C4-2B (cell line): Measurements from ENCODE around the gene SUV39H2.
A peak's percentile ranks its signal among the peaks of the same experiment; 100 is the strongest.

ENCODE experiments used
- H3K27ac ChIP-seq: fragments of 450-650 bp; 2 replicates; pipeline ENCODE4 v1.5.1; 2017
- CTCF ChIP-seq: fragments of 450-650 bp; conservative IDR thresholded peaks from 2 replicates; pipeline ENCODE4 v1.5.1; 2017; ENCODE audit warnings: mild to moderate bottlenecking
- ZFX ChIP-seq: fragments of 450-650 bp; IDR thresholded peaks from 2 replicates; pipeline ENCODE4 v1.6.1; 2017

SUV39H2 gene

GRCh38 chr10:14839305-14839695, 39.4 kb upstream of the SUV39H2 start:
- no peak for TF ChIP-seq ZFX
- TF ChIP-seq CTCF = no peak
- peak overlapping the region; percentile 98 for H3K27ac ChIP-seq

- TF ChIP-seq CTCF = no peak
- TF ChIP-seq ZFX = no peak
- no peak overlapping the region for H3K27ac ChIP-seq
These were observed 38.5 kb upstream of the SUV39H2 start for GRCh38 chr10:14840178-14840577.

GRCh38 chr10:14843327-14843988, 35.2 kb upstream of the SUV39H2 start:
- H3K27ac ChIP-seq = no peak overlapping the region
- TF ChIP-seq ZFX (no peak), CTCF (no peak)

- TF ChIP-seq CTCF (no peak), ZFX (no peak)
- H3K27ac ChIP-seq = no peak overlapping the region
These were observed 33.7 kb upstream of the SUV39H2 start for GRCh38 chr10:14844948-14845347.

- no peak overlapping the region for H3K27ac ChIP-seq
- TF ChIP-seq CTCF = no peak
- no peak for TF ChIP-seq ZFX
These were observed 26.4 kb upstream of the SUV39H2 start for GRCh38 chr10:14852236-14852635.

GRCh38 chr10:14855453-14855852, 23.2 kb upstream of the SUV39H2 start:
- TF ChIP-seq ZFX (no peak), CTCF (no peak)
- no peak overlapping the region for H3K27ac ChIP-seq

GRCh38 chr10:14858338-14858960, 20.2 kb upstream of the SUV39H2 start:
- no peak for TF ChIP-seq CTCF
- TF ChIP-seq ZFX = no peak
- peak overlapping the region; percentile 50 for H3K27ac ChIP-seq
